RWPE2 (cell line): ENCODE measurements around the gene RBM47.
"Not testable (repeated sequence)": the region's sequence is repeated elsewhere in the genome, so short reads cannot be mapped to it uniquely, and the experiment has no call there.

Experiments
- ATAC-seq: fragments of 200-7000 bp; cut with Tn5 transposase; 3 replicates; pipeline ENCODE4 v1.9.1; 2021; ENCODE audit warnings: low read depth
- DNase-seq: peaks from one replicate; pipeline ENCODE4 v3.0.0-alpha.2; 2020; ENCODE audit warnings: low spot score
- H3K27ac ChIP-seq: fragments of 450-650 bp; 2 replicates; pipeline ENCODE4 v1.5.1; 2017; ENCODE audit warnings: mild to moderate bottlenecking; ENCODE audit not compliant: poor library complexity, severe bottlenecking
- H3K27me3 ChIP-seq: fragments of 250-450 bp; sonication (Bioruptor Pico); 2 replicates; pipeline ENCODE4 v1.5.1; 2021; ENCODE audit warnings: mild to moderate bottlenecking, moderate library complexity; ENCODE audit not compliant: insufficient read depth, poor library complexity, severe bottlenecking
- H3K36me3 ChIP-seq: fragments of 250-450 bp; sonication (Bioruptor Pico); 2 replicates; pipeline ENCODE4 v1.5.1; 2020; ENCODE audit warnings: low read depth, mild to moderate bottlenecking, moderate library complexity
- H3K4me1 ChIP-seq: fragments of 250-450 bp; sonication (Bioruptor Pico); 2 replicates; pipeline ENCODE4 v1.5.1; 2021; ENCODE audit warnings: mild to moderate bottlenecking, moderate library complexity; ENCODE audit not compliant: insufficient read depth, poor library complexity, severe bottlenecking
- H3K4me3 ChIP-seq: fragments of 250-450 bp; sonication (Bioruptor Pico); 2 replicates; pipeline ENCODE4 v1.5.1; 2021; ENCODE audit warnings: mild to moderate bottlenecking, moderate library complexity; ENCODE audit not compliant: severe bottlenecking
- H3K9me3 ChIP-seq: fragments of 250-450 bp; sonication (Bioruptor Pico); 2 replicates; pipeline ENCODE4 v1.5.1; 2021; ENCODE audit warnings: mild to moderate bottlenecking, moderate library complexity; ENCODE audit not compliant: severe bottlenecking
- TF ChIP-seq, protein P1 (sequence below): fragments of 450-650 bp; IDR thresholded peaks from one replicate; pipeline ENCODE4 v1.5.1; 2017; ENCODE audit warnings: mild to moderate bottlenecking, moderate library complexity; ENCODE audit not compliant: poor library complexity, severe bottlenecking

The RBM47 gene

DNA sequence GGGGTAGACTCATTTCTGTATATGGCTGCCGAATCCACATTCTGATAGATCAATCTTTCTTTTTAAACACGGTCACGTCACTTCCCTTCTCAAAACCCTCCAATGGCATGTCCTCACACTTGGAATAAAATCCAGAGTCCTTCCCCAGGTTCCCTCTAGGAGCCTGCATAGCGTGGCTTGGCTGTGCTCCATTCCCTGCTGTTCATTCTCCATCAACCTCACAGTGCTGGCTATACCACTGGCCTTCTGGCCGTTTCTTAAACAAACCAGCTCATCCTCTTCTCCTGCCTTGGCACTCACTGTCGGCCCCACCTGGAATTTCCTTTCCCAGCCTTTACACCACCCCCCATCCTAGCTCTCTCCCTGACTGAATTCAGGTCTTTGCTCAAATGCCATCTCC, 77.1 kb downstream of the RBM47 start:
- DNase-seq (no peak), ATAC-seq (peak; percentile 35; the same call in 1 of the 3 replicates)
- Histone ChIP-seq H3K9me3 (no peaks in the 10 kb centered on the region), H3K4me1 (peaks cover 19% of the 10 kb centered on the region), H3K36me3 (no peaks in the 10 kb centered on the region), H3K4me3 (no peak overlapping the region), H3K27ac (no peak overlapping the region), H3K27me3 (no peaks in the 10 kb centered on the region)
- TF ChIP-seq, protein P1, sequence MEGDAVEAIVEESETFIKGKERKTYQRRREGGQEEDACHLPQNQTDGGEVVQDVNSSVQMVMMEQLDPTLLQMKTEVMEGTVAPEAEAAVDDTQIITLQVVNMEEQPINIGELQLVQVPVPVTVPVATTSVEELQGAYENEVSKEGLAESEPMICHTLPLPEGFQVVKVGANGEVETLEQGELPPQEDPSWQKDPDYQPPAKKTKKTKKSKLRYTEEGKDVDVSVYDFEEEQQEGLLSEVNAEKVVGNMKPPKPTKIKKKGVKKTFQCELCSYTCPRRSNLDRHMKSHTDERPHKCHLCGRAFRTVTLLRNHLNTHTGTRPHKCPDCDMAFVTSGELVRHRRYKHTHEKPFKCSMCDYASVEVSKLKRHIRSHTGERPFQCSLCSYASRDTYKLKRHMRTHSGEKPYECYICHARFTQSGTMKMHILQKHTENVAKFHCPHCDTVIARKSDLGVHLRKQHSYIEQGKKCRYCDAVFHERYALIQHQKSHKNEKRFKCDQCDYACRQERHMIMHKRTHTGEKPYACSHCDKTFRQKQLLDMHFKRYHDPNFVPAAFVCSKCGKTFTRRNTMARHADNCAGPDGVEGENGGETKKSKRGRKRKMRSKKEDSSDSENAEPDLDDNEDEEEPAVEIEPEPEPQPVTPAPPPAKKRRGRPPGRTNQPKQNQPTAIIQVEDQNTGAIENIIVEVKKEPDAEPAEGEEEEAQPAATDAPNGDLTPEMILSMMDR: no peak

DNA sequence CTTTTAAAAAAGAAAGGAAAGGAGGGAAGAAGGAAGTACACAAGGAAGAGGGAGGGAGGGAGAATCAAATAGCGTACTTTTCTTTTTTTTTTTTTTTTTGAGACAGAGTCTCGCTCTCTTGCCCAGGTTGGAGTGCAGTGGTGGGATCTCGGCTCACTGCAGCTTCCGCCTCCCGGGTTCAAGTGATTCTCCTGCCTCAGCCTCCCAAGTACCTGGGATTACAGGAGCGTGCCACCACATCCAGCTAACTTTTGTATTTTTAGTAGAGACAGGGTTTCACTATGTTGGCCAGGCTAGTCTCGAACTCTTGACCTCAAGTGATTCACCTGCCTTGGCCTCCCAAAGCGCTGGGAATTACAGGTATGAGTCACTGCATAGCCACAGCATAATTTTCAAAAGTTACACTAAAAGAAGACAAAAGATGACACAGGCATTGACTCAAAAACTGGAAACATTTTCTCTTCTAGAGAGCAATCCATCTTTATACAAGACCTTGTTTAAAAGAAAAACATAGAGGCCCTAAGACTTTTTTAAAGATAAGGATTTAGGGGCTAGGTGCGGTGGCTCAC, 78.0 kb downstream of the RBM47 start:
- not testable (repeated sequence) for H3K36me3 ChIP-seq, H3K4me3 ChIP-seq, H3K9me3 ChIP-seq

DNA sequence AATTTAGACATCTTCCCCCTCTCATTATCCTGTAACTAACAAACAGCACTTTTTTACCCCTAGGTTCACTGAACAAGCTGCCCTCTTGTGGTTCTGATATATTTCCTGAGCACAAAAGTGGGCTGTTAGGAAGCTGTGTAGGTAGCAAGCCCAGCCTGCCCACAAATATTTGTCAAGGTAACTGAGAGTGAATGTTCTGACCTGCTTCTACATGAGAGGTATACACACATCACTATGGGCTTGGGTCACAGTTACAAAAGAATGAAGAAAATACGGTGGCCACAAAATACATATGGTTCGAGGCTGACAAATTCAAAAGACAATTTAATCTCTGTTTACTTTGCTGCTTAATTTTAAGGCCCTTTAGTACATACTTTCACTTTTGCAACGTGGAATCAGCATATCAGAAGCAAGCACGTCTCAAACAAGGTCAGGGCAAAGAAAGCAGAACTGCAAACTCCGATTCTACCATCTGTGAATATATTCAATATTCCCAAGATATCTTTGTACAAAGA, 78.7 kb downstream of the RBM47 start:
- no peaks in the 10 kb centered on the region for H3K36me3 ChIP-seq
- peak; percentile 88 for ATAC-seq
- H3K27ac ChIP-seq: no peak overlapping the region
- TF ChIP-seq, protein P1: peak; percentile 66
- DNase-seq: no peak
- H3K4me1 ChIP-seq: peaks cover 20% of the 10 kb centered on the region
- H3K4me3 ChIP-seq: peak overlapping the region; percentile 13
- H3K27me3 ChIP-seq: no peaks in the 10 kb centered on the region
- no peaks in the 10 kb centered on the region for H3K9me3 ChIP-seq

More for the DNA sequence above, 78.0 kb downstream of the RBM47 start:
- ATAC-seq: peak; percentile 44; the same call in 2 of the 3 replicates
- peaks cover 20% of the 10 kb centered on the region for H3K4me1 ChIP-seq
- not testable (repeated sequence) for H3K27me3 ChIP-seq, DNase-seq, H3K27ac ChIP-seq

DNA sequence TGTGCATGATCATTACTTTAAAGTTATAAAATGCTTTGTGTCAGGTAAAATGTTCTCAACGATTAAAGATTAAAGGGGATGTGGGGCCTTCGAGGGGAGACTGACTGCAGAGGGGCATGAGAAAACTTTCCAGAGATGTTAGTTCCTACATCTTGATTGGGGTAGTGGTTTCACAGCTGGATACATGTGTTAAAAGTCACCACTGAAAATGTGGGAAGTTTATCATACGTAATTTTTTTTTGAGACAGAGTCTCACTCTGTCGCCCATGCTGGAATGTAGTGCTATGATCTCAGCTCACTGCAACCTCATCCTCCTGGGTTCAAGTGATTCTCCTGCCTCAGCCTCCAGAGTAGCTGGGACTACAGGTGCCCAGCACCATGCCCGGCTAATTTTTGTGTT, 79.5 kb downstream of the RBM47 start:
- Histone ChIP-seq H3K27me3 (no peaks in the 10 kb centered on the region), H3K4me1 (peaks cover 20% of the 10 kb centered on the region), H3K27ac (no peak overlapping the region), H3K9me3 (no peaks in the 10 kb centered on the region), H3K4me3 (no peak overlapping the region), H3K36me3 (no peaks in the 10 kb centered on the region)
- TF ChIP-seq, protein P1: no peak
- ATAC-seq (no peak), DNase-seq (no peak)

DNA sequence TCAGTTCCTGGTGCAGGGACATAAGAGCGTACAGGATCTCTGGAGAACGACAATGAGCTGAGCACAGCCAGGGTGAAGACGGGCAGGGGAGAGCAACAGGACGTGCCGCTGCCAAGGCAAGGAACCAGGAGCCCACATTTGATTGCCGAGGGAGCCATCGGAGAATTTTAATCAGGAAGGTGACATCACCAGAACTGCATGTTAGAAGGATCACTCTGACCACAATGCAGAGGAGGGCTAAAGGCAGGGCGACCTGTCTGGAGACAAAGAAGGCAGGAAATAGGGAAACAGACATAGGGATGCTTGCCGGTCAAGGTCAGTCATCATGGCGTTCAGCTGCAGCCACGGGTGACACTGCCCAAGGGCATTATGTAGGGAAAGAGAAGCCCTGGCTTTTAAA, 81.4 kb downstream of the RBM47 start:
- H3K27me3 ChIP-seq: no peaks in the 10 kb centered on the region
- H3K36me3 ChIP-seq: no peaks in the 10 kb centered on the region
- peaks cover 20% of the 10 kb centered on the region for H3K4me1 ChIP-seq
- H3K4me3 ChIP-seq: no peak overlapping the region
- DNase-seq (no peak), ATAC-seq (no peak)
- H3K9me3 ChIP-seq: no peaks in the 10 kb centered on the region
- TF ChIP-seq, protein P1: no peak
- no peak overlapping the region for H3K27ac ChIP-seq
